Hepatocyte (in vitro differentiated cells): Measurements from ENCODE around the gene GTF2F1.

ENCODE experiments used
- CTCF ChIP-seq: fragments of 200-600 bp; sonication (generic); IDR thresholded peaks from 2 replicates; pipeline ENCODE4 v1.5.1; 2016; ENCODE audit warnings: antibody characterized with exemption, mild to moderate bottlenecking; ENCODE audit not compliant: poor library complexity
- EZH2 ChIP-seq: fragments of 200-600 bp; sonication (generic); IDR thresholded peaks from 2 replicates; pipeline ENCODE4 v1.6.1; 2016; ENCODE audit warnings: antibody characterized with exemption, mild to moderate bottlenecking, borderline replicate concordance
- EZH2phosphoT487 ChIP-seq: fragments of 200-600 bp; sonication (generic); IDR thresholded peaks from one replicate; pipeline ENCODE4 v1.6.1; 2018; ENCODE audit warnings: antibody characterized with exemption, mild to moderate bottlenecking, low read depth, moderate library complexity; ENCODE audit not compliant: unreplicated experiment, severe bottlenecking

DNA sequence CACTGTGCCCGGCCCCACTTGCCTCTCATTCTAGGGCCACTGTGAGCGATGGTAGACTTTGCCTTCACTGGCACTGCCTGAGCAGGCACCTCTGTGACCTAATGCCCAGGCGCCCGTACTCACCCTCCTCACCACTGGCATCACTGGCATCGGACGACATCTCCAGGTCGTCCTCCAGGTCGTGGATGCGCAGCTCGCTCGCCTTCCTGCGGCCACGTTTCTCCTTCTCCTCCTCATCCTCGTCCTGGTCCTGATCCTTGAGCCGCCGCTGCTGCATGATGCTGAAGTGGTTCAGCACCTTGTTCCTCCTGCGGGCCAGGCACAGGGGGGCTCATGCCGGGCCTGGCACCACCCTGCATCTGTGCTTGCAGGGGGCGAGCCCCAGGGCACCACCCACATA, 9.8 kb downstream of the GTF2F1 start:
- TF ChIP-seq CTCF (no peak), EZH2 (no peak), EZH2phosphoT487 (no peak)
